K562 (cell line): ENCODE results near the gene DPP10. TPM values are rescaled to one million over a fixed set of nuclear protein-coding genes. Genes with fewer than 3 reads are reported as not detected.

ENCODE experiments used
- ATAC-seq: fragments of 200-7000 bp; cut with Tn5 transposase; 3 replicates; pipeline ENCODE4 v1.9.1; 2020; ENCODE audit warnings: moderate library complexity
- BruUV-seq: library from RNA; stranded (reverse); fragments of 400-500 nt; replicated peaks from 2 replicates; lab custom pipeline; 2021; lab: Mats Ljungman, UMichigan
- CTCF ChIA-PET: fragments of 300-600 bp; formaldehyde crosslinking; extraction: SDS; loops from one replicate; lab custom pipeline; 2021; ENCODE audit warnings: low intra/inter-chr PET ratio; lab: Yijun Ruan, JAX
- POLR2A ChIA-PET: fragments of 300-600, 350-650 bp; sonication (Branson Sonifier 250); formaldehyde crosslinking; extraction: SDS; loops from one replicate; lab custom pipeline; 2021; ENCODE audit warnings: antibody characterized with exemption, inconsistent platforms; lab: Yijun Ruan, JAX
- DNase-seq, 4 experiments: peaks; one replicate each; pipeline versions ENCODE4 v3.0.0 to v3.0.0-alpha.2; 2011 to 2018; ENCODE audit warnings: low spot score in 3 of 4, mixed read lengths in 3 of 4; ENCODE audit errors: extremely low read depth in 1 of 4
- FAIRE-seq: peaks from 2 replicates; lab custom pipeline; 2011; peaks lifted over from hg19 to GRCh38; lab: Jason Lieb, UNC
- H2AFZ ChIP-seq: 2 replicates; pipeline ENCODE4 v1.6.0; 2011; ENCODE audit warnings: low read depth, low read length, control low read depth, inconsistent platforms
- H3K27ac ChIP-seq: fragments of 200-600 bp; 3 replicates; pipeline ENCODE4 v1.8.0; 2011; ENCODE audit warnings: low read depth, mild to moderate bottlenecking, control low read depth, inconsistent platforms, low read length, moderate library complexity, mixed read lengths; ENCODE audit errors: extremely low read depth
- H3K27me3 ChIP-seq, 2 experiments: fragments of 300-600 bp in 1 of 2; 2 replicates in 1 of 2; 3 replicates in 1 of 2; pipeline versions ENCODE4 v1.6.0 to v1.8.0; 2011; ENCODE audit warnings: inconsistent platforms in 2 of 2, low read length in 2 of 2, mild to moderate bottlenecking in 1 of 2, mixed read lengths in 1 of 2, moderate library complexity in 1 of 2; ENCODE audit not compliant: control insufficient read depth in 2 of 2, insufficient read depth in 2 of 2
- H3K36me3 ChIP-seq: fragments of 300-600 bp; 3 replicates; pipeline ENCODE4 v1.8.0; 2011; ENCODE audit warnings: mild to moderate bottlenecking, low read length, inconsistent platforms; ENCODE audit not compliant: control insufficient read depth, insufficient read depth
- H3K4me1 ChIP-seq, 2 experiments: fragments of 200-600 bp in 1 of 2; replicated peaks in 1 of 2; 2 replicates in 1 of 2; 3 replicates in 1 of 2; pipeline versions ENCODE4 v1.5.1 to v1.8.0; 2011; ENCODE audit warnings: inconsistent platforms in 2 of 2, low read length in 2 of 2, mild to moderate bottlenecking in 1 of 2, mixed read lengths in 1 of 2, moderate library complexity in 1 of 2; ENCODE audit not compliant: control insufficient read depth in 2 of 2, insufficient read depth in 2 of 2
- H3K4me2 ChIP-seq: 2 replicates; pipeline ENCODE4 v1.6.1; 2011; ENCODE audit warnings: low read length, control low read depth, inconsistent platforms, mixed read lengths; ENCODE audit not compliant: insufficient read depth
- H3K4me3 ChIP-seq: fragments of 200-600 bp; sonication (generic), shearing (Covaris generic); 2 replicates; pipeline ENCODE4 v1.5.1; 2016; ENCODE audit warnings: control low read depth, inconsistent platforms
- H3K79me2 ChIP-seq: fragments of 200-600 bp; 3 replicates; pipeline ENCODE4 v1.8.0; 2011; ENCODE audit warnings: low read length, inconsistent platforms; ENCODE audit not compliant: control insufficient read depth, insufficient read depth
- H3K9ac ChIP-seq, 2 experiments: 2 replicates each; pipeline versions ENCODE4 v1.6.0 to v1.6.1; 2011; ENCODE audit warnings: low read depth in 2 of 2, low read length in 2 of 2, control low read depth in 1 of 2, inconsistent platforms in 1 of 2, mild to moderate bottlenecking in 1 of 2, mixed read lengths in 1 of 2; ENCODE audit not compliant: insufficient read depth in 1 of 2
- H3K9me1 ChIP-seq: one replicate; pipeline ENCODE4 v1.6.0; 2011; ENCODE audit warnings: inconsistent platforms, mild to moderate bottlenecking, low read length, moderate library complexity; ENCODE audit not compliant: control insufficient read depth, insufficient read depth
- H3K9me3 ChIP-seq: replicated peaks from 2 replicates; pipeline ENCODE4 v1.5.1; 2011; ENCODE audit warnings: low read depth, low read length, inconsistent platforms; ENCODE audit not compliant: control insufficient read depth, insufficient read depth
- H4K20me1 ChIP-seq: replicated peaks from 2 replicates; pipeline ENCODE4 v1.6.1; 2011; ENCODE audit warnings: low read length, inconsistent platforms, mixed read lengths; ENCODE audit not compliant: control insufficient read depth, insufficient read depth
- CTBP1 ChIP-seq: fragments of 450-650 bp; IDR thresholded peaks from 2 replicates; pipeline ENCODE4 v1.6.1; 2016; ENCODE audit warnings: borderline replicate concordance
- E4F1 ChIP-seq: fragments of 250-450 bp; sonication (Bioruptor Pico); IDR thresholded peaks from 2 replicates; pipeline ENCODE4 v1.5.0; 2021; ENCODE audit warnings: mild to moderate bottlenecking, borderline replicate concordance
- GABPB2 ChIP-seq: fragments of 250-450 bp; sonication (Bioruptor Pico); conservative IDR thresholded peaks from 2 replicates; pipeline ENCODE4 v1.5.1; 2021; ENCODE audit warnings: mild to moderate bottlenecking
- HNRNPH1 ChIP-seq: fragments of 200-400 bp; formaldehyde crosslinking; optimal IDR thresholded peaks from 2 replicates; pipeline ENCODE3; 2017; ENCODE audit warnings: low read depth, mild to moderate bottlenecking, low read length, moderate library complexity
- JUNB ChIP-seq: fragments of 450-650 bp; formaldehyde crosslinking; conservative IDR thresholded peaks from 2 replicates; pipeline ENCODE4 v1.4.0; 2020; ENCODE audit warnings: mild to moderate bottlenecking
- MYC ChIP-seq, 2 experiments: fragments of 250-450 bp in 1 of 2; sonication (Bioruptor Pico) in 1 of 2; IDR thresholded peaks; 2 replicates each; pipeline versions ENCODE4 v1.5.1 to v1.6.1; 2012 to 2021; ENCODE audit warnings: low read depth in 2 of 2, borderline replicate concordance in 1 of 2, improper control_type of control experiment in 1 of 2, low read length in 1 of 2, mild to moderate bottlenecking in 1 of 2, moderate library complexity in 1 of 2
- NKRF ChIP-seq: fragments of 450-650 bp; IDR thresholded peaks from 2 replicates; pipeline ENCODE4 v1.6.1; 2016; ENCODE audit warnings: borderline replicate concordance
- POLR2H ChIP-seq: IDR thresholded peaks from 2 replicates; pipeline ENCODE4 v1.6.1; 2016; ENCODE audit warnings: missing genetic modification characterization, low read depth, mild to moderate bottlenecking, control low read depth, missing compliant biosample characterization, moderate library complexity
- RAD51 ChIP-seq: fragments of 450-650 bp; IDR thresholded peaks from 2 replicates; pipeline ENCODE4 v1.7.1; 2016; ENCODE audit warnings: low read depth, mild to moderate bottlenecking, borderline replicate concordance
- RFX5 ChIP-seq: IDR thresholded peaks from 2 replicates; pipeline ENCODE4 v1.6.1; 2011; ENCODE audit warnings: low read depth, mild to moderate bottlenecking, improper control_type of control experiment, low read length
- SIX5 ChIP-seq, 2 experiments: IDR thresholded peaks; 2 replicates each; pipeline ENCODE4 v1.6.1; 2011; ENCODE audit warnings: low read length in 2 of 2, borderline replicate concordance in 1 of 2, low read depth in 1 of 2, mild to moderate bottlenecking in 1 of 2, moderate library complexity in 1 of 2; ENCODE audit not compliant: insufficient read depth in 1 of 2
- ZNF280B ChIP-seq: fragments of 250-450 bp; sonication (Bioruptor Pico); IDR thresholded peaks from 2 replicates; pipeline ENCODE4 v1.5.1; 2021; ENCODE audit warnings: mild to moderate bottlenecking
- ZNF395 ChIP-seq: fragments of 200-800 bp; sonication (Bioruptor generic); IDR thresholded peaks from 2 replicates; pipeline ENCODE4 v1.6.1; 2017; ENCODE audit warnings: missing genetic modification characterization, missing compliant biosample characterization
- ZNF695 ChIP-seq: fragments of 450-650 bp; formaldehyde crosslinking; IDR thresholded peaks from 2 replicates; pipeline ENCODE4 v1.4.0; 2020; ENCODE audit warnings: mild to moderate bottlenecking, moderate library complexity
- WGBS: fragments of 100-300 bp; shearing (Covaris generic); methylation state at CpG from one replicate; pipeline ENCODE4 v1.1.6; 2016; ENCODE audit warnings: low coverage, mixed read lengths; ENCODE audit not compliant: insufficient coverage; ENCODE audit errors: missing lambda C conversion rate; 5-methylcytosine and 5-hydroxymethylcytosine counted together
- in situ Hi-C: fragments of 300-500 bp; cut with MboI; formaldehyde crosslinking; loops from 4 replicates; pipeline ENCODE4 v1.15.0; 2018; ENCODE audit warnings: inconsistent platforms, mixed read lengths
- intact Hi-C: fragments of 100-400 bp; cut with micrococcal nuclease; formaldehyde crosslinking; loops from 2 replicates; pipeline ENCODE4 v1.14.2; 2022
- polyA plus RNA-seq, 8 experiments: library from polyadenylated mRNA; depleted of rRNA in 4 of 8; stranded (reverse) in 5 of 8; unstranded in 3 of 8; fragments of >200 nt; fragmentation: Nextera tagmentation in 2 of 8; fragmentation: Illumina TruSeq in 1 of 8; extraction: Ambion mirVana in 2 of 8; extraction: Trizol in 1 of 8; gene quantifications; 2 replicates each; pipeline versions ENCODE4 v1.2.1 to v1.2.3, GENCODE V29; 2011 to 2014; ENCODE audit warnings: inconsistent platforms in 1 of 8, missing spikeins in 1 of 8
- total RNA-seq, 7 experiments: library from RNA; depleted of rRNA in 6 of 7; stranded (reverse); fragments of >200 nt in 6 of 7; fragmentation: Illumina TruSeq in 2 of 7; extraction: Trizol in 2 of 7; gene quantifications; 2 replicates each; pipeline versions ENCODE4 v1.2.1 to v1.2.3, GENCODE V29; 2011 to 2021; ENCODE audit warnings: low replicate concordance in 1 of 7

The DPP10 gene
- total and polyA plus RNA-seq, 9 of the 15 experiments (the other 6 are each of a cell fraction or from before 2014, with no cell fraction given) = not detected

- Histone ChIP-seq H3K4me2 (no peak overlapping the region), H3K27me3 (no peaks in the 10 kb centered on the region), H3K36me3 (no peaks in the 10 kb centered on the region), H3K4me3 (no peak overlapping the region), H3K9ac (no peak overlapping the region), H3K9me3 (no peaks in the 10 kb centered on the region), H4K20me1 (no peaks in the 10 kb centered on the region), H2AFZ (no peak overlapping the region), H3K4me1 (no peaks in the 10 kb centered on the region), H3K79me2 (no peaks in the 10 kb centered on the region), H3K27ac (no peak overlapping the region), H3K9me1 (no peaks in the 10 kb centered on the region)
- ATAC-seq = no peak
- WGBS = 0% methylated on average over 2 of the region's 2 CpGs
- DNase-seq = no peak
- intact Hi-C loops (no loop called here), in situ Hi-C loops (no loop called here)
- POLR2A ChIA-PET = no interaction called here
- no peak for TF ChIP-seq JUNB (CRISPR knock-in tag)
- TF ChIP-seq ZNF395 (CRISPR knock-in tag) = no peak
- TF ChIP-seq SIX5 (IDR thresholded peaks at IDR 0.05; ENCODE audit: borderline replicate concordance in 1 of 2, insufficient read depth in 1 of 2, low read depth in 1 of 2, low read length in 2 of 2) = no peak
- TF ChIP-seq RAD51 = no peak
- TF ChIP-seq RFX5 = no peak
- no peak for TF ChIP-seq E4F1 (CRISPR knock-in tag)
- no peak for TF ChIP-seq NKRF
- no peak for TF ChIP-seq MYC (IDR thresholded peaks at IDR 0.05; ENCODE audit: low read depth, low read length)
- TF ChIP-seq MYC (CRISPR knock-in tag; IDR thresholded peaks at IDR 0.05; ENCODE audit: borderline replicate concordance, low read depth) = no peak
- TF ChIP-seq HNRNPH1 = no peak
- TF ChIP-seq POLR2H (tag) = no peak
- no peak for TF ChIP-seq ZNF280B (CRISPR knock-in tag)
- no peak for TF ChIP-seq ZNF695
- no peak for TF ChIP-seq GABPB2 (CRISPR knock-in tag)
- no peak for TF ChIP-seq CTBP1
- CTCF ChIA-PET = no interaction called here
- BruUV-seq = no TSS peak
- FAIRE-seq = no peak
Observed at GRCh38 chr2:114968748-114969400, 526.4 kb downstream of the DPP10 start.
